Hepatocyte (in vitro differentiated cells): Measurements from ENCODE around the gene TNFRSF4. TPM values are rescaled to one million over a fixed set of nuclear protein-coding genes. Genes with fewer than 3 reads are reported as not detected.

ENCODE experiments used
- DNase-seq: peaks from one replicate; pipeline ENCODE4 v3.0.0-alpha.2; 2016; ENCODE audit warnings: low spot score
- H2AFZ ChIP-seq: fragments of 200-600 bp; sonication (generic); 2 replicates; pipeline ENCODE4 v1.6.0; 2016; ENCODE audit warnings: antibody characterized with exemption, mild to moderate bottlenecking
- H3K27ac ChIP-seq: fragments of 200-600 bp; sonication (generic); 2 replicates; pipeline ENCODE4 v1.5.1; 2016; ENCODE audit warnings: mild to moderate bottlenecking
- H3K27me3 ChIP-seq: fragments of 200-600 bp; sonication (generic); 2 replicates; pipeline ENCODE4 v1.6.1; 2016
- H3K36me3 ChIP-seq: fragments of 200-600 bp; sonication (generic); replicated peaks from 2 replicates; pipeline ENCODE4 v1.5.1; 2016; ENCODE audit warnings: low read depth; ENCODE audit not compliant: insufficient read depth
- H3K4me1 ChIP-seq: fragments of 200-600 bp; sonication (generic); 2 replicates; pipeline ENCODE4 v1.5.1; 2016; ENCODE audit warnings: mild to moderate bottlenecking, moderate library complexity; ENCODE audit not compliant: insufficient read depth
- H3K4me2 ChIP-seq: fragments of 200-600 bp; sonication (generic); 2 replicates; pipeline ENCODE4 v1.6.0; 2016
- H3K4me3 ChIP-seq: fragments of 200-600 bp; sonication (generic); 2 replicates; pipeline ENCODE4 v1.5.1; 2016; ENCODE audit warnings: mild to moderate bottlenecking
- H3K79me2 ChIP-seq: fragments of 200-600 bp; sonication (generic); 2 replicates; pipeline ENCODE4 v1.6.0; 2017; ENCODE audit warnings: mild to moderate bottlenecking
- H3K9me2 ChIP-seq: fragments of 200-600 bp; sonication (generic); replicated peaks from 2 replicates; pipeline ENCODE4 v1.6.0; 2017; ENCODE audit warnings: mild to moderate bottlenecking; ENCODE audit not compliant: insufficient read depth
- H3K9me3 ChIP-seq: fragments of 200-600 bp; sonication (generic); 2 replicates; pipeline ENCODE4 v1.5.1; 2016; ENCODE audit warnings: low read depth, mild to moderate bottlenecking
- H4K20me1 ChIP-seq: fragments of 200-600 bp; sonication (generic); 2 replicates; pipeline ENCODE4 v1.6.0; 2016; ENCODE audit warnings: mild to moderate bottlenecking; ENCODE audit not compliant: insufficient read depth, poor library complexity, severe bottlenecking
- EZH2 ChIP-seq: fragments of 200-600 bp; sonication (generic); IDR thresholded peaks from 2 replicates; pipeline ENCODE4 v1.6.1; 2016; ENCODE audit warnings: antibody characterized with exemption, mild to moderate bottlenecking, borderline replicate concordance
- EZH2phosphoT487 ChIP-seq: fragments of 200-600 bp; sonication (generic); IDR thresholded peaks from one replicate; pipeline ENCODE4 v1.6.1; 2018; ENCODE audit warnings: antibody characterized with exemption, mild to moderate bottlenecking, low read depth, moderate library complexity; ENCODE audit not compliant: unreplicated experiment, severe bottlenecking
- WGBS: methylation state at CpG from one replicate; pipeline ENCODE4 v1.1.6; 2016; ENCODE audit warnings: low lambda C conversion rate; ENCODE audit errors: missing lambda C conversion rate; 5-methylcytosine and 5-hydroxymethylcytosine counted together
- polyA plus RNA-seq: library from polyadenylated mRNA; unstranded; fragments of >200 nt; fragmentation: Nextera tagmentation; extraction: Ambion mirVana; gene quantifications from 2 replicates; pipeline ENCODE4 v1.2.1, GENCODE V29; 2016
- total RNA-seq: library from RNA; depleted of rRNA; stranded (reverse); fragments of >200 nt; gene quantifications from 2 replicates; pipeline ENCODE4 v1.2.3, GENCODE V29; 2014
- TF ChIP-seq, protein P1 (sequence below): fragments of 200-600 bp; sonication (generic); IDR thresholded peaks from 2 replicates; pipeline ENCODE4 v1.5.1; 2016; ENCODE audit warnings: antibody characterized with exemption, mild to moderate bottlenecking; ENCODE audit not compliant: poor library complexity

TNFRSF4 gene
- total and polyA plus RNA-seq, 2 experiments from 2014 or later: not detected

DNA sequence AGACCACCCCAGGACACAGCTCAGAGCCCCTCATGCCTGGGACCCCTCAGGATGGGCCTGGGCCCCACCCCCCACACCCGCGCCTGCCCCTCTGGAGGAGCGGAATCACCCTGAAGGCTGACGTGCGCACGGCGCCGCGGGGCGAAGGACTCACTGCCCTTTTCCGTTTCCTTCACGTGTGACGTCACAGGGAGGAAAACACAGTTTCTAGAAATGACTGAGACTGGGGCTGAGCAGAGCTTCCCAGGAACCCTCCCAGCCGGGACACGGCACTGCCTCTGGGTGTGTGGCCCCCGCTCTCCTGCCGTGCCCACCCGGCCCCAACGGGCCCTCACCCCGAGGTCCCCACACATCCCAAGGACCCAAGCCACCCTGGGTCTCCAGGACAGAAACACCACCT lies 5.4 kb upstream of the TNFRSF4 start:
- H4K20me1 ChIP-seq: peaks cover 4% of the 10 kb centered on the region
- DNase-seq: no peak
- peaks cover 2% of the 10 kb centered on the region for H3K79me2 ChIP-seq
- H2AFZ ChIP-seq: no peak overlapping the region
- no peak overlapping the region for H3K27ac ChIP-seq
- H3K4me3 ChIP-seq: no peak overlapping the region
- H3K9me3 ChIP-seq: no peaks in the 10 kb centered on the region
- TF ChIP-seq, protein P1, sequence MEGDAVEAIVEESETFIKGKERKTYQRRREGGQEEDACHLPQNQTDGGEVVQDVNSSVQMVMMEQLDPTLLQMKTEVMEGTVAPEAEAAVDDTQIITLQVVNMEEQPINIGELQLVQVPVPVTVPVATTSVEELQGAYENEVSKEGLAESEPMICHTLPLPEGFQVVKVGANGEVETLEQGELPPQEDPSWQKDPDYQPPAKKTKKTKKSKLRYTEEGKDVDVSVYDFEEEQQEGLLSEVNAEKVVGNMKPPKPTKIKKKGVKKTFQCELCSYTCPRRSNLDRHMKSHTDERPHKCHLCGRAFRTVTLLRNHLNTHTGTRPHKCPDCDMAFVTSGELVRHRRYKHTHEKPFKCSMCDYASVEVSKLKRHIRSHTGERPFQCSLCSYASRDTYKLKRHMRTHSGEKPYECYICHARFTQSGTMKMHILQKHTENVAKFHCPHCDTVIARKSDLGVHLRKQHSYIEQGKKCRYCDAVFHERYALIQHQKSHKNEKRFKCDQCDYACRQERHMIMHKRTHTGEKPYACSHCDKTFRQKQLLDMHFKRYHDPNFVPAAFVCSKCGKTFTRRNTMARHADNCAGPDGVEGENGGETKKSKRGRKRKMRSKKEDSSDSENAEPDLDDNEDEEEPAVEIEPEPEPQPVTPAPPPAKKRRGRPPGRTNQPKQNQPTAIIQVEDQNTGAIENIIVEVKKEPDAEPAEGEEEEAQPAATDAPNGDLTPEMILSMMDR: no peak
- no peak for TF ChIP-seq EZH2phosphoT487
- TF ChIP-seq EZH2: no peak
- no peaks in the 10 kb centered on the region for H3K36me3 ChIP-seq
- no peaks in the 10 kb centered on the region for H3K4me1 ChIP-seq
- 100% methylated on average over 8 of the region's 20 CpGs for WGBS
- no peak overlapping the region for H3K4me2 ChIP-seq
- no peaks in the 10 kb centered on the region for H3K9me2 ChIP-seq
- no peaks in the 10 kb centered on the region for H3K27me3 ChIP-seq

DNA sequence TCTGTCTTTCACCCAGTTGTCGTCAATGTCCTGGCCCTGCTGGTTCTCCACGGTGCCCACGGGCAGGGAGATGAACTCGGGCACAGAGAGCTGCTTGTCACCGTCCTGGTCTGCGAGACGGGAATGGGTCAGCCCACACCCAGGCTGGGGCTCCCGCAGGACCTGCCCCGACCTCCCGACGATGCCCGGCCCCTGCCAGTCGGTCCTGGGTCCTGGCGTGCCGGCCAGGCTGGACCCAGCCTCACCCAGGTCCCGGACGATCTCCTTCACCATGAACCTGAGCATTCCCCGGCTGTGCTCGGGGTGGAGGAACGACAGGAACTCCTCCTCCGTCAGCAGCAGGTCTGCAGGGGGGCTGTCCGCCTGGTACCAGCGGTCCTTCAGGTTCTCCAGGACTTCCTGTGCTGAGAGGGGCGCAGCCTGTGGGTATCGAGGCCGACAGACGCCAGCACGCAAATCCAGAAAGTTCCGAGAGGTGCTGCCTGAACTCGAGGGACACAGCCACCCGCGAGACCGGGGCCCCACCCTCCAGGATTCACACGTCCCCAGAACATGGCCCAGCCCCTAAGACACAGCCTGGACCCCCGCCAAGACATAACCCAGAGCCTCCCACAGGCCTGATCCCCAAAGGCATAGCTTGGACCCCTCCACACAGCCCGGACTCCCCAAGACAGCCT lies 4.7 kb upstream of the TNFRSF4 start:
- H3K36me3 ChIP-seq: no peaks in the 10 kb centered on the region
- no peaks in the 10 kb centered on the region for H3K9me3 ChIP-seq
- H3K4me3 ChIP-seq: no peak overlapping the region
- no peak overlapping the region for H3K4me2 ChIP-seq
- no peaks in the 10 kb centered on the region for H3K27me3 ChIP-seq
- no peaks in the 10 kb centered on the region for H3K4me1 ChIP-seq
- H3K79me2 ChIP-seq: no peaks in the 10 kb centered on the region
- H4K20me1 ChIP-seq: peaks cover 3% of the 10 kb centered on the region
- H2AFZ ChIP-seq: no peak overlapping the region
- TF ChIP-seq, protein P1: no peak
- no peak for TF ChIP-seq EZH2phosphoT487
- no peak for TF ChIP-seq EZH2
- H3K27ac ChIP-seq: no peak overlapping the region
- no peaks in the 10 kb centered on the region for H3K9me2 ChIP-seq
- WGBS: 96% methylated on average over 24 of the region's 36 CpGs
- no peak for DNase-seq

DNA sequence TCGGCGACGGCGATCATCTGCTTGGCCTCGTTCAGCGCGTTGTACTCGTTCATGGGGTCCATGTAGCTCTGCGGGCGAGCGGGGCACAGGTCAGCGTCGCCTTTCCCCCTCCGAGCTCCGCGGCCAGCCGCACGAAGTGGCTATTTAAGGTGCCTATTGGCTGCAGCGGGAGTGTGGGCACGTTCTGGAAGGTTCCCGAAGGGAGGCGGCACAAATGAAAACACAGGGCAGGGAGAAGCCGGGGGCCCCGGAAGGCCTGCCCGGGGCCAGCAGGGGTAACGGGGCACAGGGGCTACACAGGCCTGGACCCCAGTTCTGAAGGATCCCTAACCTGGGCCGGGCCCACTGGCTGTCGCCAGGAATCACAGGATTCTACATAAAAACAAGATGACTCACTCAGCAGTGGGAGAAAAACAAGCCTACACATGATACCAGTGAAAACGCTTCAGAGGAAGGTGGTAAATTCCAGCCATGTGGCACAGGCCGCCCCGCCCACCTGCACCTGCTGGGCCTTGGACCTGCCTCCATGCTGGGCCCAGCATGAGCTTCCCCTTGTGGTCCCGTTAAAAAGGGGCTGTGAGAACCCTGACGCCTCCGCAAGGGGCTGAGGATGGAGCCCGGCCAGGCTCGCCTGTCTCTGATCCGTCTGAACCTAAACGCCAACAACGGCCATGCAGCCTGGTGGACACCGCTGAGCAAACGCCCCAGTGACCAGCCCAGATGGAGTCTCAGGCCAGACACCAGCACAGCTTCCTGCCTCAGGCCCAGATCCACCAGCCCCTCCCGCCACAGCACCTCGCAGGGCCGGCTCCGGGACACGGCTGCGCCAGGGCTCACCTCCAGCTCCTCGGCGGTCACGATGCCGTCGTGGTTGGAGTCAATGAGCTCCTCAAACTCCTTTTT lies 3.9 kb upstream of the TNFRSF4 start:
- no peak for DNase-seq
- H3K36me3 ChIP-seq: no peaks in the 10 kb centered on the region

More for the DNA sequence above, 3.9 kb upstream of the TNFRSF4 start:
- no peak overlapping the region for H3K4me2 ChIP-seq
- H3K4me1 ChIP-seq: no peaks in the 10 kb centered on the region
- WGBS: 94% methylated on average over 37 of the region's 52 CpGs
- H3K79me2 ChIP-seq: no peaks in the 10 kb centered on the region
- H3K9me2 ChIP-seq: no peaks in the 10 kb centered on the region
- H4K20me1 ChIP-seq: peaks cover 3% of the 10 kb centered on the region
- no peaks in the 10 kb centered on the region for H3K9me3 ChIP-seq
- no peak for TF ChIP-seq EZH2
- no peak for TF ChIP-seq EZH2phosphoT487
- TF ChIP-seq, protein P1: no peak
- H3K27me3 ChIP-seq: no peaks in the 10 kb centered on the region
- no peak overlapping the region for H3K4me3 ChIP-seq
- no peak overlapping the region for H3K27ac ChIP-seq
- no peak overlapping the region for H2AFZ ChIP-seq
